HepG2 (cell line): ENCODE measurements around the gene RABEPK. TPM values are rescaled to one million over a fixed set of nuclear protein-coding genes. Genes with fewer than 3 reads are reported as not detected.
A peak's percentile ranks its signal among the peaks of the same experiment; 100 is the strongest.

ENCODE experiments used
- BRD4 ChIP-seq: sonication (generic); formaldehyde crosslinking; IDR thresholded peaks from 2 replicates; pipeline ENCODE4 v1.4.0; 2020; ENCODE audit warnings: missing genetic modification reagents
- ERF ChIP-seq: IDR thresholded peaks from 2 replicates; pipeline ENCODE4 v1.6.1; 2018; ENCODE audit warnings: missing biosample characterization, missing genetic modification reagents
- GATA4 ChIP-seq: sonication (generic); IDR thresholded peaks from 2 replicates; pipeline ENCODE4 v1.6.1; 2016; ENCODE audit warnings: antibody characterized with exemption, low read depth, borderline replicate concordance
- HNF4A ChIP-seq: sonication (generic); formaldehyde crosslinking; IDR thresholded peaks from 2 replicates; pipeline ENCODE4 v1.4.0; 2020; ENCODE audit warnings: missing genetic modification reagents
- HOXD1 ChIP-seq: sonication (generic); formaldehyde crosslinking; IDR thresholded peaks from 2 replicates; pipeline ENCODE4 v1.5.0; 2020; ENCODE audit warnings: missing genetic modification reagents
- KAT7 ChIP-seq: IDR thresholded peaks from 2 replicates; pipeline ENCODE4 v1.6.1; 2018; ENCODE audit warnings: borderline replicate concordance, missing compliant biosample characterization
- KMT2A ChIP-seq: sonication (generic); formaldehyde crosslinking; IDR thresholded peaks from 2 replicates; pipeline ENCODE4 v1.4.0; 2020; ENCODE audit warnings: missing genetic modification reagents
- PHF20 ChIP-seq: sonication (generic); formaldehyde crosslinking; IDR thresholded peaks from 2 replicates; pipeline ENCODE4 v1.5.0; 2020; ENCODE audit warnings: mild to moderate bottlenecking, missing genetic modification reagents
- PHF8 ChIP-seq: sonication (generic); formaldehyde crosslinking; IDR thresholded peaks from 2 replicates; pipeline ENCODE4 v1.5.0; 2020; ENCODE audit warnings: missing genetic modification reagents
- SCMH1 ChIP-seq: sonication (generic); formaldehyde crosslinking; IDR thresholded peaks from 2 replicates; pipeline ENCODE4 v1.9.0; 2021; ENCODE audit warnings: missing genetic modification reagents, mild to moderate bottlenecking, borderline replicate concordance
- ZFY ChIP-seq: sonication (generic); formaldehyde crosslinking; IDR thresholded peaks from 2 replicates; pipeline ENCODE4 v1.4.0; 2020; ENCODE audit warnings: missing genetic modification reagents
- ZNF329 ChIP-seq: sonication (generic); formaldehyde crosslinking; IDR thresholded peaks from 2 replicates; pipeline ENCODE4 v1.9.0; 2021; ENCODE audit warnings: low read depth, mild to moderate bottlenecking, missing genetic modification reagents
- ZNF543 ChIP-seq: sonication (generic); formaldehyde crosslinking; IDR thresholded peaks from 2 replicates; pipeline ENCODE4 v1.4.0; 2020; ENCODE audit warnings: mild to moderate bottlenecking, missing genetic modification reagents
- ZNF709 ChIP-seq: sonication (generic); formaldehyde crosslinking; IDR thresholded peaks from 2 replicates; pipeline ENCODE4 v1.5.0; 2020; ENCODE audit warnings: mild to moderate bottlenecking, missing genetic modification reagents
- polyA plus RNA-seq, 8 experiments: library from polyadenylated mRNA; depleted of rRNA in 3 of 8; stranded (reverse) in 7 of 8; unstranded in 1 of 8; fragments of >200 nt; fragmentation: Illumina TruSeq in 4 of 8; extraction: Trizol in 4 of 8; gene quantifications; 2 replicates each; pipeline versions ENCODE4 v1.2.1 to v1.2.3, GENCODE V29; 2011 to 2016; ENCODE audit warnings: low read depth in 4 of 8, missing spikeins in 1 of 8, mixed read lengths in 1 of 8; ENCODE audit not compliant: insufficient read depth in 1 of 8
- total RNA-seq, 5 experiments: library from RNA; depleted of rRNA; stranded (reverse); fragments of >200 nt; fragmentation: Illumina TruSeq; extraction: Trizol; gene quantifications; 2 replicates each; pipeline ENCODE4 v1.2.3, GENCODE V29; 2016; ENCODE audit warnings: low read depth in 1 of 5
- TF ChIP-seq, protein P1 (sequence below): sonication (generic); formaldehyde crosslinking; IDR thresholded peaks from 2 replicates; pipeline ENCODE4 v1.4.0; 2020; ENCODE audit warnings: missing genetic modification reagents
- TF ChIP-seq, protein P2 (sequence below): sonication (generic); formaldehyde crosslinking; IDR thresholded peaks from 2 replicates; pipeline ENCODE4; 2020; ENCODE audit warnings: missing genetic modification reagents, mild to moderate bottlenecking, borderline replicate concordance
- TF ChIP-seq, protein P3 (sequence below): sonication (generic); formaldehyde crosslinking; IDR thresholded peaks from 2 replicates; pipeline ENCODE4 v1.4.0; 2020; ENCODE audit warnings: mild to moderate bottlenecking, missing genetic modification reagents
- TF ChIP-seq, protein P4 (sequence below): sonication (generic); formaldehyde crosslinking; conservative IDR thresholded peaks from 2 replicates; pipeline ENCODE4 v1.4.0; 2020; ENCODE audit warnings: mild to moderate bottlenecking, missing genetic modification reagents, moderate library complexity

Gene RABEPK
- total and polyA plus RNA-seq, 2 of the 13 experiments (the other 11 are each of a cell fraction or from before 2014, with no cell fraction given), result 75.5 to 90.0 TPM

DNA sequence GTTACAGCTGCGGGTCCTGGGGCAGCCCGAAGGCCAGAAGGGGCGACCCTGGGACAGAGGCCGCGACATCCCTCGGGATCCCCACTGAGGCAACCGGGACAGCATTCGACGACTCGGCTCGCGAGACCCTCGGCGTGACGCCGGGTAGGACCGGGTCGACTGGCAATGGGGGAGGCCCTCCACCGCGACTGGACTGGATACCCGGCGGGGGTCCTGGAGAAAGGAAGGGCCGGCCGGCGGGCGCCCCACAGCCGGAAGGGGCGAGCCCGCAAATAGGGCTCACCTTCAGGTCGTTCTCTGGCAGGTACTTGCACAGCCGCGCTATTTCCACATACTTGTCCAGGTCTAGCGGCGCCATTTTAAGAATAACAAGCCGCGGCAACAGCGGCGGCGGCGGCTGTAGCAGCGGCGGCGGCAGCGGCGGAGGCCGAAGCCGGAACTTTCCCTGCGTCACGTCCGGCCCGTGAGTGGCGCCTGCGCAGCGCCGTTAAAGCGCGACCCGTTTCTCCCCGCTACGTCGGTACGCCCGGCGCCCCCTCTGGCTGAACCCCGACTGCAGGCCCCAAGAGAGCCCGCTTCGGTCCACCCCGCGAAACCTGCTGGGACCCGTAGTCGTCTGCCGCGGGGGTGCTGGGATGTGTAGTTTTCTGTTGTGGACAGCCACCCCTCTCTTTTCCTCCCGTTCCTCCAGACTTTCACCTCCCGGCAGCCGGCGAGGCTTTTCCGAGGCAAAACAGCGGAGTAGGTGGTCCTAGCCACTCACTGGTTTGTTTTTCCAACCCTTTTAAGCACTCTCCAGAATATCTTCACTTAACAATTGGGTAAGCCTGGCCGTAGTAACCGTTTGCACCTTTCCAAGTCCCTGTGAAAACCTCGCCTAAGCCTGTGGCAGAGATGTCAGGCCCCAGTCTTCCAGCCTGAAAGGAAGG is 10.7 kb upstream of the RABEPK start, which contains the start of gene PPP6C (continued):
- TF ChIP-seq, protein P1, sequence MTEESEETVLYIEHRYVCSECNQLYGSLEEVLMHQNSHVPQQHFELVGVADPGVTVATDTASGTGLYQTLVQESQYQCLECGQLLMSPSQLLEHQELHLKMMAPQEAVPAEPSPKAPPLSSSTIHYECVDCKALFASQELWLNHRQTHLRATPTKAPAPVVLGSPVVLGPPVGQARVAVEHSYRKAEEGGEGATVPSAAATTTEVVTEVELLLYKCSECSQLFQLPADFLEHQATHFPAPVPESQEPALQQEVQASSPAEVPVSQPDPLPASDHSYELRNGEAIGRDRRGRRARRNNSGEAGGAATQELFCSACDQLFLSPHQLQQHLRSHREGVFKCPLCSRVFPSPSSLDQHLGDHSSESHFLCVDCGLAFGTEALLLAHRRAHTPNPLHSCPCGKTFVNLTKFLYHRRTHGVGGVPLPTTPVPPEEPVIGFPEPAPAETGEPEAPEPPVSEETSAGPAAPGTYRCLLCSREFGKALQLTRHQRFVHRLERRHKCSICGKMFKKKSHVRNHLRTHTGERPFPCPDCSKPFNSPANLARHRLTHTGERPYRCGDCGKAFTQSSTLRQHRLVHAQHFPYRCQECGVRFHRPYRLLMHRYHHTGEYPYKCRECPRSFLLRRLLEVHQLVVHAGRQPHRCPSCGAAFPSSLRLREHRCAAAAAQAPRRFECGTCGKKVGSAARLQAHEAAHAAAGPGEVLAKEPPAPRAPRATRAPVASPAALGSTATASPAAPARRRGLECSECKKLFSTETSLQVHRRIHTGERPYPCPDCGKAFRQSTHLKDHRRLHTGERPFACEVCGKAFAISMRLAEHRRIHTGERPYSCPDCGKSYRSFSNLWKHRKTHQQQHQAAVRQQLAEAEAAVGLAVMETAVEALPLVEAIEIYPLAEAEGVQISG (CRISPR knock-in tag), result peak; percentile 97
- TF ChIP-seq, protein P2, sequence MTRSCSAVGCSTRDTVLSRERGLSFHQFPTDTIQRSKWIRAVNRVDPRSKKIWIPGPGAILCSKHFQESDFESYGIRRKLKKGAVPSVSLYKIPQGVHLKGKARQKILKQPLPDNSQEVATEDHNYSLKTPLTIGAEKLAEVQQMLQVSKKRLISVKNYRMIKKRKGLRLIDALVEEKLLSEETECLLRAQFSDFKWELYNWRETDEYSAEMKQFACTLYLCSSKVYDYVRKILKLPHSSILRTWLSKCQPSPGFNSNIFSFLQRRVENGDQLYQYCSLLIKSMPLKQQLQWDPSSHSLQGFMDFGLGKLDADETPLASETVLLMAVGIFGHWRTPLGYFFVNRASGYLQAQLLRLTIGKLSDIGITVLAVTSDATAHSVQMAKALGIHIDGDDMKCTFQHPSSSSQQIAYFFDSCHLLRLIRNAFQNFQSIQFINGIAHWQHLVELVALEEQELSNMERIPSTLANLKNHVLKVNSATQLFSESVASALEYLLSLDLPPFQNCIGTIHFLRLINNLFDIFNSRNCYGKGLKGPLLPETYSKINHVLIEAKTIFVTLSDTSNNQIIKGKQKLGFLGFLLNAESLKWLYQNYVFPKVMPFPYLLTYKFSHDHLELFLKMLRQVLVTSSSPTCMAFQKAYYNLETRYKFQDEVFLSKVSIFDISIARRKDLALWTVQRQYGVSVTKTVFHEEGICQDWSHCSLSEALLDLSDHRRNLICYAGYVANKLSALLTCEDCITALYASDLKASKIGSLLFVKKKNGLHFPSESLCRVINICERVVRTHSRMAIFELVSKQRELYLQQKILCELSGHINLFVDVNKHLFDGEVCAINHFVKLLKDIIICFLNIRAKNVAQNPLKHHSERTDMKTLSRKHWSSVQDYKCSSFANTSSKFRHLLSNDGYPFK (CRISPR knock-in tag), result peak; percentile 89; the same call in 1 of the 2 replicates
- TF ChIP-seq ZNF329 (CRISPR knock-in tag) (0 out of 2 replicates have a peak, but pooled peaks have one; percentile 60), GATA4 (0 out of 2 replicates have a peak, but pooled peaks have one; percentile 15), ZNF543 (no peak), KAT7 (peak; percentile 53; the same call in 1 of the 2 replicates), HNF4A (CRISPR knock-in tag) (0 out of 2 replicates have a peak, but pooled peaks have one; percentile 20), PHF8 (CRISPR knock-in tag) (peak; percentile 87), HOXD1 (no peak), KMT2A (CRISPR knock-in tag) (peak; percentile 81), SCMH1 (CRISPR knock-in tag) (no peak), ZNF709 (CRISPR knock-in tag) (0 out of 2 replicates have a peak, but pooled peaks have one; percentile 28), PHF20 (CRISPR knock-in tag) (peak; percentile 88), ZFY (CRISPR knock-in tag) (peak; percentile 88), BRD4 (CRISPR knock-in tag) (no peak), ERF (CRISPR knock-in tag) (peak; percentile 89)
- TF ChIP-seq, protein P3, sequence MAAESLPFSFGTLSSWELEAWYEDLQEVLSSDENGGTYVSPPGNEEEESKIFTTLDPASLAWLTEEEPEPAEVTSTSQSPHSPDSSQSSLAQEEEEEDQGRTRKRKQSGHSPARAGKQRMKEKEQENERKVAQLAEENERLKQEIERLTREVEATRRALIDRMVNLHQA (CRISPR knock-in tag), result no peak
- TF ChIP-seq, protein P4, sequence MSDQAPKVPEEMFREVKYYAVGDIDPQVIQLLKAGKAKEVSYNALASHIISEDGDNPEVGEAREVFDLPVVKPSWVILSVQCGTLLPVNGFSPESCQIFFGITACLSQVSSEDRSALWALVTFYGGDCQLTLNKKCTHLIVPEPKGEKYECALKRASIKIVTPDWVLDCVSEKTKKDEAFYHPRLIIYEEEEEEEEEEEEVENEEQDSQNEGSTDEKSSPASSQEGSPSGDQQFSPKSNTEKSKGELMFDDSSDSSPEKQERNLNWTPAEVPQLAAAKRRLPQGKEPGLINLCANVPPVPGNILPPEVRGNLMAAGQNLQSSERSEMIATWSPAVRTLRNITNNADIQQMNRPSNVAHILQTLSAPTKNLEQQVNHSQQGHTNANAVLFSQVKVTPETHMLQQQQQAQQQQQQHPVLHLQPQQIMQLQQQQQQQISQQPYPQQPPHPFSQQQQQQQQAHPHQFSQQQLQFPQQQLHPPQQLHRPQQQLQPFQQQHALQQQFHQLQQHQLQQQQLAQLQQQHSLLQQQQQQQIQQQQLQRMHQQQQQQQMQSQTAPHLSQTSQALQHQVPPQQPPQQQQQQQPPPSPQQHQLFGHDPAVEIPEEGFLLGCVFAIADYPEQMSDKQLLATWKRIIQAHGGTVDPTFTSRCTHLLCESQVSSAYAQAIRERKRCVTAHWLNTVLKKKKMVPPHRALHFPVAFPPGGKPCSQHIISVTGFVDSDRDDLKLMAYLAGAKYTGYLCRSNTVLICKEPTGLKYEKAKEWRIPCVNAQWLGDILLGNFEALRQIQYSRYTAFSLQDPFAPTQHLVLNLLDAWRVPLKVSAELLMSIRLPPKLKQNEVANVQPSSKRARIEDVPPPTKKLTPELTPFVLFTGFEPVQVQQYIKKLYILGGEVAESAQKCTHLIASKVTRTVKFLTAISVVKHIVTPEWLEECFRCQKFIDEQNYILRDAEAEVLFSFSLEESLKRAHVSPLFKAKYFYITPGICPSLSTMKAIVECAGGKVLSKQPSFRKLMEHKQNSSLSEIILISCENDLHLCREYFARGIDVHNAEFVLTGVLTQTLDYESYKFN (CRISPR knock-in tag), result peak; percentile 52
